MM.1S (cell line): ENCODE measurements around the gene PMAIP1.

ENCODE experiments used
- EZH2 ChIP-seq: fragments of 300-600 bp; sonication (generic); optimal IDR thresholded peaks from 2 replicates; pipeline ENCODE3; 2017; ENCODE audit warnings: low read depth, mild to moderate bottlenecking, antibody characterized with exemption, low read length, mixed read lengths
- TF ChIP-seq, protein P1 (sequence below): fragments of 300-600 bp; sonication (generic); IDR thresholded peaks from 2 replicates; pipeline ENCODE4 v1.5.1; 2016; ENCODE audit warnings: antibody characterized with exemption, low read length, mixed read lengths

DNA sequence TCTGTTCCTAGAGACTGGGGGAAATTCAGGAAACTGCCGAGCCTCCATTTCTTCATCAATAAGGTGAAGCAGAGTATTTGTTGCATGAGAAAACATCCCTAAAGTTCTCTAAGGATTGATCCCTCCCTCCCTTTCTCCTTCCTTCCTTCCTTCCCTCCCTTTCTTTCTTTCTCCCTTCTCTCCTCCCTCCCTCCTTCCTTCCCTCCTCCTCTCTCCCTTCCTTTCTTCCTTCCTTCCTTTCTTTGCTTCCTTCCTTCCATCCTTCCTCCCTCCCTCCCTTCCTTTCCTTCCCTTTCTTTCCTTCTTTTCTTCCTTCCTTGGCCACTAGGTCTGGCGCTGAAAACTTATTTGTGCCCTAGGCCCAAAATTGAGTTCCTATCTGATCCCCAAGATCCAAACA lies 47.2 kb upstream of the PMAIP1 start:
- TF ChIP-seq, protein P1, sequence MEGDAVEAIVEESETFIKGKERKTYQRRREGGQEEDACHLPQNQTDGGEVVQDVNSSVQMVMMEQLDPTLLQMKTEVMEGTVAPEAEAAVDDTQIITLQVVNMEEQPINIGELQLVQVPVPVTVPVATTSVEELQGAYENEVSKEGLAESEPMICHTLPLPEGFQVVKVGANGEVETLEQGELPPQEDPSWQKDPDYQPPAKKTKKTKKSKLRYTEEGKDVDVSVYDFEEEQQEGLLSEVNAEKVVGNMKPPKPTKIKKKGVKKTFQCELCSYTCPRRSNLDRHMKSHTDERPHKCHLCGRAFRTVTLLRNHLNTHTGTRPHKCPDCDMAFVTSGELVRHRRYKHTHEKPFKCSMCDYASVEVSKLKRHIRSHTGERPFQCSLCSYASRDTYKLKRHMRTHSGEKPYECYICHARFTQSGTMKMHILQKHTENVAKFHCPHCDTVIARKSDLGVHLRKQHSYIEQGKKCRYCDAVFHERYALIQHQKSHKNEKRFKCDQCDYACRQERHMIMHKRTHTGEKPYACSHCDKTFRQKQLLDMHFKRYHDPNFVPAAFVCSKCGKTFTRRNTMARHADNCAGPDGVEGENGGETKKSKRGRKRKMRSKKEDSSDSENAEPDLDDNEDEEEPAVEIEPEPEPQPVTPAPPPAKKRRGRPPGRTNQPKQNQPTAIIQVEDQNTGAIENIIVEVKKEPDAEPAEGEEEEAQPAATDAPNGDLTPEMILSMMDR: no peak
- TF ChIP-seq EZH2: no peak
